Neural crest cell (in vitro differentiated cells): ENCODE data around the gene LPAR1. TPM values are rescaled to one million over a fixed set of nuclear protein-coding genes. Genes with fewer than 3 reads are reported as not detected.

ENCODE experiments used
- DNase-seq: peaks from one replicate; pipeline ENCODE4 v3.0.0; 2021; ENCODE audit warnings: low read depth, mixed read lengths, low spot score
- H3K27ac Mint-ChIP-seq: one replicate; pipeline ENCODE4 v1.8.0; 2021; ENCODE audit warnings: mild to moderate bottlenecking, mixed read lengths; ENCODE audit not compliant: unreplicated experiment
- H3K27me3 Mint-ChIP-seq: 2 replicates; pipeline ENCODE4 v1.8.0; 2021; ENCODE audit warnings: low read depth, mild to moderate bottlenecking, mixed read lengths
- H3K36me3 Mint-ChIP-seq: 2 replicates; pipeline ENCODE4 v1.8.0; 2021; ENCODE audit warnings: low read depth, mild to moderate bottlenecking, mixed read lengths
- H3K4me1 Mint-ChIP-seq: 2 replicates; pipeline ENCODE4 v1.8.0; 2021; ENCODE audit warnings: mixed read lengths
- H3K4me3 Mint-ChIP-seq: one replicate; pipeline ENCODE4 v1.8.0; 2021; ENCODE audit warnings: mild to moderate bottlenecking, mixed read lengths
- H3K9me3 Mint-ChIP-seq: 2 replicates; pipeline ENCODE4 v1.8.0; 2021; ENCODE audit warnings: mixed read lengths
- total RNA-seq: library from RNA; stranded (reverse); gene quantifications from 2 replicates; pipeline ENCODE4 v1.2.1, GENCODE V29; 2021
- TF ChIP-seq, protein P1 (sequence below): fragments of 200-600 bp; sonication (generic); conservative IDR thresholded peaks from 2 replicates; pipeline ENCODE4 v1.5.0; 2021; ENCODE audit warnings: antibody characterized with exemption, mild to moderate bottlenecking

Gene LPAR1
- total RNA-seq, 1 donor from 2014 or later, result 11.3 TPM

DNA sequence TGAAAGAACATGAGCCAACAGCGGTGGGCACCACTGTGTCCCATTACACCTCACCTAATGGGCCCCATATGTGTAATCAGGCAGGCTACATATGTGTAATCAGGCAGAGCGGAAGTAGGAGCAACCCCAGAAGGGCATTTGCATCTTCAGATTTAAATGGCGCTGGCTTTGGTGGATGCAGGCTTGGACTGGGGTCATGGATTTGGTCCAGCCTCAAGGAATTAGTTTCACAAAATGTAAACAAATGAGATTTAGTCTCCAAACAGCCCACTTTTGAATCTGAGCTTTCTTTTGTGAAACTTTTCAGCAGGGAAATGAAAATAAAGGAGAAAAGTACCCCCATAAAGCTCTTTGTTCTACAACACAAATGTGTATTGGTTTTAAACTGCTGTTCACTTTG lies 161.3 kb downstream of the LPAR1 start:
- Mint-ChIP-seq H3K4me3 (no peak overlapping the region), H3K27ac (peak overlapping the region; percentile 86), H3K27me3 (no peaks in the 10 kb centered on the region), H3K4me1 (peaks cover 39% of the 10 kb centered on the region), H3K36me3 (peaks cover 9% of the 10 kb centered on the region), H3K9me3 (peaks cover 9% of the 10 kb centered on the region)
- no peak for DNase-seq
- TF ChIP-seq, protein P1, sequence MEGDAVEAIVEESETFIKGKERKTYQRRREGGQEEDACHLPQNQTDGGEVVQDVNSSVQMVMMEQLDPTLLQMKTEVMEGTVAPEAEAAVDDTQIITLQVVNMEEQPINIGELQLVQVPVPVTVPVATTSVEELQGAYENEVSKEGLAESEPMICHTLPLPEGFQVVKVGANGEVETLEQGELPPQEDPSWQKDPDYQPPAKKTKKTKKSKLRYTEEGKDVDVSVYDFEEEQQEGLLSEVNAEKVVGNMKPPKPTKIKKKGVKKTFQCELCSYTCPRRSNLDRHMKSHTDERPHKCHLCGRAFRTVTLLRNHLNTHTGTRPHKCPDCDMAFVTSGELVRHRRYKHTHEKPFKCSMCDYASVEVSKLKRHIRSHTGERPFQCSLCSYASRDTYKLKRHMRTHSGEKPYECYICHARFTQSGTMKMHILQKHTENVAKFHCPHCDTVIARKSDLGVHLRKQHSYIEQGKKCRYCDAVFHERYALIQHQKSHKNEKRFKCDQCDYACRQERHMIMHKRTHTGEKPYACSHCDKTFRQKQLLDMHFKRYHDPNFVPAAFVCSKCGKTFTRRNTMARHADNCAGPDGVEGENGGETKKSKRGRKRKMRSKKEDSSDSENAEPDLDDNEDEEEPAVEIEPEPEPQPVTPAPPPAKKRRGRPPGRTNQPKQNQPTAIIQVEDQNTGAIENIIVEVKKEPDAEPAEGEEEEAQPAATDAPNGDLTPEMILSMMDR, result no peak

DNA sequence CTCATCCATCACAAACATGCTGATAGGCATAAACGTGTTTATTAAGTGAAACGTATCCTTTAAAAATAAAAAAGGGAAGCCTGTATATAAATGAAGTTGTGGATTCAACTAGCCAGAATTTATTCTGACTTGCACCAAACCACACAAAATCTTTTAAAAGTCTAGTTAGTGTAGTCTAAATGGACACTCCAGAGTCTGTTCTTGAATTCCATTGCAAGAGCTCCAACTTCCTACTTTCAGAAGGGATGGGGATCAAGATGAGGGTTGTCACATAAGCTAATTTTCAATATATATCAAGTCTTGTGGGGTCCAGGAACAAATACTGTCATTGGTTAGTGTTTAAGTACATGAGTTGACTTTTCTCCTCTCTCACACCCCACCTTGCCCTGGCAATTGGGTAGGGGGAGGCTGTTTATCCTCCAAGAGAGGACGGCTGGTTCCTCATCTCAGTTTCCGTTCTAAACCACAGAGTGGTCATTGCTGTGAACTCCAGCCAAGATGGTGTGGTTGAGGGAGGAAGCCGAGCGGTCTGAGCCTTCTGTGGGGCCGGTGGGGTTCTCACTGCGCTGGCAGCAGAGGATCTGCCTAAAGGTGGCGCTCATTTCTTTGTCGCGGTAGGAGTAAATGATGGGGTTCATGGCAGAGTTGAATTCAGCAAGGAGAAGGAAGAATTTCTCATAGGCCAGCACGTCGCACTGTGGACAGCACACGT lies 163.2 kb downstream of the LPAR1 start:
- no peak for DNase-seq

GRCh38 chr9:110872920-110873319 lies 165.3 kb downstream of the LPAR1 start:
- DNase-seq, result no peak
- peaks cover 31% of the 10 kb centered on the region for H3K4me1 Mint-ChIP-seq
- H3K4me3 Mint-ChIP-seq, result no peak overlapping the region
- H3K9me3 Mint-ChIP-seq, result peaks cover 8% of the 10 kb centered on the region
- H3K27me3 Mint-ChIP-seq, result no peaks in the 10 kb centered on the region
- no peak overlapping the region for H3K27ac Mint-ChIP-seq
- TF ChIP-seq, protein P1, result no peak
- H3K36me3 Mint-ChIP-seq, result peaks cover 11% of the 10 kb centered on the region

More for the DNA sequence above, 163.2 kb downstream of the LPAR1 start:
- Mint-ChIP-seq H3K36me3 (peaks cover 11% of the 10 kb centered on the region), H3K4me1 (peaks cover 39% of the 10 kb centered on the region), H3K4me3 (no peak overlapping the region), H3K9me3 (peaks cover 11% of the 10 kb centered on the region), H3K27ac (no peak overlapping the region), H3K27me3 (no peaks in the 10 kb centered on the region)
- TF ChIP-seq, protein P1, result no peak

DNA sequence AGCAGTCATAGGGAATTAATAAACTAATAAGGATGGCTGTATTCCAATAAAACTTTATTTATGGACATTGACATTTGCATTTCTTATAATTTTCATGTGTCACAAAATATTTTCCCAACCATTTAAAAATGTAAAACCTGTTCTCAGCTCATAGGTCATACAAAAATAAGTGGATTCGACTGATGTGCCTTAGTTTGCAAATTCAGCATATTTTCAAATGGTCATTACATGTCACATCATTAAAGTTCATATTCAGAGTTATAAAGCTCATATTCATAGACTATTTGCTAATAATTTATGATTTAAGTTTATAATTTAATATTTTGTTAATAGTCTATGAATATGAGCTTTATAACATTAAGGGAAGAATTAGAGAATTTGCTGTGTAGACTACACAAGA lies 166.5 kb downstream of the LPAR1 start:
- H3K4me1 Mint-ChIP-seq, result peaks cover 19% of the 10 kb centered on the region
- H3K27ac Mint-ChIP-seq, result no peak overlapping the region
- no peak overlapping the region for H3K4me3 Mint-ChIP-seq
- no peaks in the 10 kb centered on the region for H3K27me3 Mint-ChIP-seq
- TF ChIP-seq, protein P1, result no peak
- peaks cover 11% of the 10 kb centered on the region for H3K36me3 Mint-ChIP-seq
- H3K9me3 Mint-ChIP-seq, result peaks cover 8% of the 10 kb centered on the region
- DNase-seq, result no peak

DNA sequence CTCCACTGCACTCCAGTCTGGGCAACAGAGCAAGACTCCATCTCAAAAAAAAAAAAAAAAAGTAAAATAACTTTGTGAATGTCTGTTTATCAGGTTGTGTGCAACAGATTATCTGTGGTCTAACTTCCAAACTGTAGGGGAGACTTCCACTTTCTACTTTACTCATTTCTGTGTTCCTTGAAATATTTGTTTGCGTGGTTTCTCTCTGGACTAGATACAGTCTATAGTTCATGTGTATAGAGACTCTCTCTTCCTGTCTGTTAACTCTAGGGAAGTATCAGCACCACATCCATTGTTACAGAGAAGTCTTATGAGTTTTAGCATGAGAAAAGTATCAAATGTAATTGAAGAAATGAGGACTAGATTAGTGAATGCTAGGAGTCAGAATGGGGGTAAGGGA lies 168.3 kb downstream of the LPAR1 start:
- H3K27me3 Mint-ChIP-seq, result no peaks in the 10 kb centered on the region
- no peak overlapping the region for H3K4me3 Mint-ChIP-seq
- no peak overlapping the region for H3K27ac Mint-ChIP-seq
- peaks cover 17% of the 10 kb centered on the region for H3K4me1 Mint-ChIP-seq
- DNase-seq, result no peak
- TF ChIP-seq, protein P1, result no peak
- peaks cover 7% of the 10 kb centered on the region for H3K36me3 Mint-ChIP-seq
- H3K9me3 Mint-ChIP-seq, result peaks cover 6% of the 10 kb centered on the region
